ENCODE data around the gene TRIP12. TPM values are rescaled to one million over a fixed set of nuclear protein-coding genes. Genes with fewer than 3 reads are reported as not detected.

The TRIP12 gene
- total and polyA plus RNA-seq, 2 of the 4 experiments (the other 2 are of a cell fraction), result 51.6 to 209 TPM

- CTCF ChIA-PET, result no interaction called here
- intact Hi-C loops (cut with micrococcal nuclease), result no loop called here
- BruUV-seq (replicated peaks), result no TSS peak
- Histone ChIP-seq H2BK15ac (ENCODE audit: low read depth, low read length) (no peak overlapping the region), H4K8ac (ENCODE audit: low read depth in 2 of 2, low read length in 2 of 2) (no peak overlapping the region), H2BK5ac (ENCODE audit: low read depth, low read length, poor library complexity, severe bottlenecking) (no peak overlapping the region), H3K18ac (ENCODE audit: low read depth, low read length) (no peak overlapping the region), H3K9ac (ENCODE audit: low read depth, low read length) (no peak overlapping the region), H3K9me1 (ENCODE audit: insufficient read depth, low read length) (0 out of 2 replicates have a peak, but pooled peaks cover 2% of the 10 kb centered on the region), H2BK20ac (ENCODE audit: low read depth, low read length) (no peak overlapping the region), H3K27me3 (ENCODE audit: control insufficient read depth, insufficient read depth, low read length) (no peaks in the 10 kb centered on the region), H3K23ac (ENCODE audit: low read depth, low read length) (no peak overlapping the region), H3K56ac (ENCODE audit: extremely low read depth, insufficient read depth, low read length) (no peak overlapping the region), H3K4ac (ENCODE audit: low read depth, low read length) (no peak overlapping the region), H3K4me2 (ENCODE audit: low read depth, low read length) (no peak overlapping the region), H2AK9ac (replicated peaks; ENCODE audit: low read depth, low read length, poor library complexity) (no peak overlapping the region), H2AFZ (replicated peaks; ENCODE audit: low read length, poor library complexity) (no peak overlapping the region), H3K27ac (ENCODE audit: insufficient read depth, low read length) (no peak overlapping the region), H2BK120ac (ENCODE audit: low read depth, low read length) (no peak overlapping the region), H4K20me1 (ENCODE audit: insufficient read depth, low read length) (no peaks in the 10 kb centered on the region), H4K5ac (ENCODE audit: low read depth, low read length) (no peak overlapping the region), H3K79me1 (ENCODE audit: low read depth in 1 of 2, low read length in 2 of 2) (no peaks in the 10 kb centered on the region), H2AK5ac (ENCODE audit: low read depth, low read length) (no peak overlapping the region), H3K4me1 (ENCODE audit: control insufficient read depth, insufficient read depth, low read length) (no peaks in the 10 kb centered on the region), H3K14ac (replicated peaks; ENCODE audit: low read depth, low read length) (no peak overlapping the region), H3K36me3 (ENCODE audit: control insufficient read depth, insufficient read depth, low read length) (no peaks in the 10 kb centered on the region), H4K91ac (ENCODE audit: insufficient read depth, low read depth, low read length) (no peak overlapping the region), H3K9me3 (ENCODE audit: control insufficient read depth, insufficient read depth, low read length) (no peaks in the 10 kb centered on the region), H3K4me3 (ENCODE audit: insufficient read depth, low read depth, low read length) (no peak overlapping the region)
- TF ChIP-seq RFX5 (IDR thresholded peaks at IDR 0.05; ENCODE audit: low read depth, low read length) (no peak), POLR2A (IDR thresholded peaks at IDR 0.05; ENCODE audit: low read depth, low read length) (no peak)
- dilution Hi-C loops (cut with HindIII; ENCODE audit: low sequenced_read_pairs, unreplicated experiment), result no loop called here
- ATAC-seq (ENCODE audit: low read depth) (no peak), DNase-seq (no peak)
- POLR2A ChIA-PET (ENCODE audit: unreplicated experiment), result interaction anchor here (0.7 kb wide), 1 partner anchor 932 kb away, joined by 3 read pairs; no protein-coding TSS in a partner anchor
- in situ Hi-C loops (cut with MboI; ENCODE audit: low sequenced_read_pairs), result no loop called here
- no CpG with 5 or more reads among the region's 11 CpGs for WGBS, 2 experiments (ENCODE audit: extremely low coverage in 2 of 2, insufficient read length in 1 of 2)
These were observed 168.7 kb downstream of the TRIP12 start for GRCh38 chr2:229752970-229753729.
